Suppressor macrophage (primary cell): ENCODE data around the gene SGMS1.

Experiments
- DNase-seq, 4 experiments: peaks; one replicate each; pipeline ENCODE4 v3.0.0-alpha.2; 2020 to 2022

SGMS1 gene

GRCh38 chr10:50326172-50326555, 297.6 kb downstream of the SGMS1 start:
- no peak for DNase-seq

GRCh38 chr10:50325449-50326171, 298.1 kb downstream of the SGMS1 start:
- DNase-seq = peak; percentile 62 to 84 (median 70)

GRCh38 chr10:50324680-50325393, 298.9 kb downstream of the SGMS1 start:
- DNase-seq = no peak

- no peak for DNase-seq
These were observed 299.7 kb downstream of the SGMS1 start for GRCh38 chr10:50324046-50324445.

- DNase-seq = peak in 1 of 4 experiments; percentile 24
These were observed 301.7 kb downstream of the SGMS1 start for GRCh38 chr10:50322077-50322476.

GRCh38 chr10:50318129-50318528, 305.6 kb downstream of the SGMS1 start:
- DNase-seq = no peak

GRCh38 chr10:50316695-50317648, 306.8 kb downstream of the SGMS1 start:
- peak in 3 of 4 experiments; percentile 19 to 36 (median 24) for DNase-seq

- no peak for DNase-seq
These were observed 307.6 kb downstream of the SGMS1 start for GRCh38 chr10:50316174-50316573.

- no peak for DNase-seq
These were observed 308.3 kb downstream of the SGMS1 start for GRCh38 chr10:50315424-50315823.

- no peak for DNase-seq
These were observed 309.3 kb downstream of the SGMS1 start for GRCh38 chr10:50314169-50315071.

GRCh38 chr10:50312464-50313437, 311.0 kb downstream of the SGMS1 start:
- peak in 2 of 4 experiments; percentile 10 to 12 for DNase-seq

- peak; percentile 43 to 50 (median 46) for DNase-seq
These were observed 313.1 kb downstream of the SGMS1 start for GRCh38 chr10:50310560-50311174.

GRCh38 chr10:50309342-50309741, 314.4 kb downstream of the SGMS1 start:
- no peak for DNase-seq

GRCh38 chr10:50304660-50305059, 319.1 kb downstream of the SGMS1 start:
- no peak for DNase-seq

- no peak for DNase-seq
These were observed 323.6 kb downstream of the SGMS1 start for GRCh38 chr10:50299948-50300669.

GRCh38 chr10:50295367-50295766, 328.4 kb downstream of the SGMS1 start:
- no peak for DNase-seq

GRCh38 chr10:50294582-50294981, 329.2 kb downstream of the SGMS1 start:
- no peak for DNase-seq

GRCh38 chr10:50293513-50294313, 330.0 kb downstream of the SGMS1 start:
- DNase-seq = peak; percentile 13 to 36 (median 34)
